Measurements from ENCODE around the gene RHOXF1.
"Not testable (repeated sequence)": the region's sequence is repeated elsewhere in the genome, so short reads cannot be mapped to it uniquely, and the experiment has no call there.

RHOXF1 gene

GRCh38 chrX:120111611-120112010, 4.1 kb downstream of the RHOXF1 start:
- no peaks in the 10 kb centered on the region for H3K9me3 Mint-ChIP-seq
- DNase-seq (ENCODE audit: low spot score in 2 of 2) = no peak
- H3K4me1 Mint-ChIP-seq = no peaks in the 10 kb centered on the region
- H3K4me3 Mint-ChIP-seq = no peak overlapping the region
- no peaks in the 10 kb centered on the region for H3K36me3 Mint-ChIP-seq
- no peak overlapping the region for H3K27ac Mint-ChIP-seq
- no peak for ATAC-seq

- Mint-ChIP-seq H3K27ac (no peak overlapping the region), H3K4me1 (no peaks in the 10 kb centered on the region), H3K4me3 (no peak overlapping the region), H3K36me3 (no peaks in the 10 kb centered on the region), H3K9me3 (no peaks in the 10 kb centered on the region)
- no peak for DNase-seq (ENCODE audit: low spot score in 2 of 2)
- ATAC-seq = no peak
These were observed 6.3 kb downstream of the RHOXF1 start for GRCh38 chrX:120109378-120109777.

- H3K4me3 Mint-ChIP-seq; DNase-seq (ENCODE audit: low spot score in 2 of 2); ATAC-seq: not testable (repeated sequence)
These were observed 11.0 kb downstream of the RHOXF1 start for GRCh38 chrX:120104707-120105106.

GRCh38 chrX:120101057-120101456, 14.7 kb downstream of the RHOXF1 start:
- not testable (repeated sequence) for H3K4me3 Mint-ChIP-seq; DNase-seq (ENCODE audit: low spot score in 2 of 2); ATAC-seq; H3K27ac Mint-ChIP-seq; H3K9me3 Mint-ChIP-seq; H3K4me1 Mint-ChIP-seq; H3K36me3 Mint-ChIP-seq

More at GRCh38 chrX:120104707-120105106, 11.0 kb downstream of the RHOXF1 start:
- H3K9me3 Mint-ChIP-seq, H3K27ac Mint-ChIP-seq, H3K36me3 Mint-ChIP-seq, H3K4me1 Mint-ChIP-seq: not testable (repeated sequence)

- Mint-ChIP-seq H3K36me3 (no peaks in the 10 kb centered on the region), H3K4me3 (no peak overlapping the region), H3K27ac (no peak overlapping the region), H3K9me3 (no peaks in the 10 kb centered on the region), H3K4me1 (peaks cover 6% of the 10 kb centered on the region)
- ATAC-seq = no peak
- DNase-seq (ENCODE audit: low spot score in 2 of 2) = no peak
These were observed 25.5 kb downstream of the RHOXF1 start for GRCh38 chrX:120090208-120090607.

- no peak for DNase-seq (ENCODE audit: low spot score in 2 of 2)
- H3K4me3 Mint-ChIP-seq = no peak overlapping the region
- no peak for ATAC-seq
- H3K36me3 Mint-ChIP-seq = no peaks in the 10 kb centered on the region
- H3K4me1 Mint-ChIP-seq = peaks cover 6% of the 10 kb centered on the region
- H3K27ac Mint-ChIP-seq = no peak overlapping the region
- H3K9me3 Mint-ChIP-seq = no peaks in the 10 kb centered on the region
These were observed 28.3 kb downstream of the RHOXF1 start for GRCh38 chrX:120087289-120088017.

GRCh38 chrX:120085553-120086185, 30.0 kb downstream of the RHOXF1 start:
- not testable (repeated sequence) for H3K27ac Mint-ChIP-seq; H3K4me1 Mint-ChIP-seq; DNase-seq (ENCODE audit: low spot score in 2 of 2); ATAC-seq; H3K36me3 Mint-ChIP-seq; H3K9me3 Mint-ChIP-seq; H3K4me3 Mint-ChIP-seq

GRCh38 chrX:120077590-120077989, 38.1 kb downstream of the RHOXF1 start, which contains the start of gene RHOXF2B:
Gene RHOXF2B, minus strand, starts transcription at chrX:120077690. Its CDS starts 138 bp downstream, at chrX:120077552.
- not testable (repeated sequence) for H3K9me3 Mint-ChIP-seq; DNase-seq (ENCODE audit: low spot score in 2 of 2); H3K36me3 Mint-ChIP-seq; H3K4me3 Mint-ChIP-seq; ATAC-seq; H3K4me1 Mint-ChIP-seq; H3K27ac Mint-ChIP-seq

- H3K9me3 Mint-ChIP-seq; DNase-seq (ENCODE audit: low spot score in 2 of 2); H3K4me1 Mint-ChIP-seq; H3K4me3 Mint-ChIP-seq; H3K36me3 Mint-ChIP-seq; ATAC-seq; H3K27ac Mint-ChIP-seq: not testable (repeated sequence)
These were observed 49.5 kb downstream of the RHOXF1 start for GRCh38 chrX:120066169-120066568.

Measured in stimulated activated effector memory CD8-positive, alpha-beta T cell treated with anti-CD3 and anti-CD28 coated beads, Interleukin-12 subunit alpha, Interleukin-12 subunit beta, amount 100 ng/mL, for 72 hours (primary cell).